Endothelial cell of umbilical vein (primary cell): ENCODE data around the gene SERPINA12.

ENCODE experiments used
- CTCF ChIP-seq, 2 donors: IDR thresholded peaks; 1 replicate in 1 of 2; 2 replicates in 1 of 2; pipeline ENCODE4 v1.5.1; 2011; ENCODE audit warnings: low read length in 2 of 2, mild to moderate bottlenecking in 2 of 2, moderate library complexity in 2 of 2, control low read depth in 1 of 2, inconsistent platforms in 1 of 2, low read depth in 1 of 2; ENCODE audit not compliant: insufficient read depth in 1 of 2; ENCODE audit errors: extremely low read depth in 1 of 2
- EZH2 ChIP-seq: IDR thresholded peaks from 2 replicates; pipeline ENCODE4 v1.6.1; 2012; ENCODE audit warnings: borderline replicate concordance, low read depth, mild to moderate bottlenecking, moderate library complexity, low read length, inconsistent platforms; ENCODE audit not compliant: severe bottlenecking
- FOS ChIP-seq: IDR thresholded peaks from 2 replicates; pipeline ENCODE4 v1.6.1; 2011; ENCODE audit warnings: mild to moderate bottlenecking, low read length, moderate library complexity, borderline replicate concordance; ENCODE audit not compliant: insufficient read depth
- JUN ChIP-seq: IDR thresholded peaks from 2 replicates; pipeline ENCODE4 v1.6.1; 2011; ENCODE audit warnings: borderline replicate concordance, low read depth; ENCODE audit not compliant: insufficient read length, insufficient read depth
- MAX ChIP-seq: IDR thresholded peaks from 2 replicates; pipeline ENCODE4 v1.6.1; 2011; ENCODE audit not compliant: insufficient read depth, insufficient read length
- MYC ChIP-seq: IDR thresholded peaks from one replicate; pipeline ENCODE4 v1.6.1; 2011; ENCODE audit warnings: mild to moderate bottlenecking, low read depth, low read length
- POLR2A ChIP-seq: IDR thresholded peaks from 2 replicates; pipeline ENCODE4 v1.6.1; 2012; ENCODE audit warnings: low read depth, mild to moderate bottlenecking, control low read depth, low read length
- POLR2AphosphoS5 ChIP-seq: IDR thresholded peaks from 2 replicates; pipeline ENCODE4 v1.6.1; 2012; ENCODE audit warnings: low read depth, mild to moderate bottlenecking, control low read depth, low read length, moderate library complexity; ENCODE audit not compliant: insufficient read depth

- no peak for TF ChIP-seq CTCF (IDR thresholded peaks at IDR 0.05; ENCODE audit: extremely low read depth in 1 of 2, insufficient read depth in 1 of 2, low read depth in 1 of 2, low read length in 2 of 2)
- TF ChIP-seq POLR2AphosphoS5 = no peak
- TF ChIP-seq POLR2A = no peak
- no peak for TF ChIP-seq MYC
- no peak for TF ChIP-seq MAX
- TF ChIP-seq EZH2 = no peak
- no peak for TF ChIP-seq FOS
- TF ChIP-seq JUN = no peak
Measured at GRCh38 chr14:94483729-94484275, 25.5 kb downstream of the SERPINA12 start.
